Hepatocyte (in vitro differentiated cells): ENCODE measurements around the gene CALCB. TPM values are rescaled to one million over a fixed set of nuclear protein-coding genes. Genes with fewer than 3 reads are reported as not detected.

Experiments
- DNase-seq: peaks from one replicate; pipeline ENCODE4 v3.0.0-alpha.2; 2016; ENCODE audit warnings: low spot score
- H2AFZ ChIP-seq: fragments of 200-600 bp; sonication (generic); 2 replicates; pipeline ENCODE4 v1.6.0; 2016; ENCODE audit warnings: antibody characterized with exemption, mild to moderate bottlenecking
- H3K27ac ChIP-seq: fragments of 200-600 bp; sonication (generic); 2 replicates; pipeline ENCODE4 v1.5.1; 2016; ENCODE audit warnings: mild to moderate bottlenecking
- H3K27me3 ChIP-seq: fragments of 200-600 bp; sonication (generic); 2 replicates; pipeline ENCODE4 v1.6.1; 2016
- H3K36me3 ChIP-seq: fragments of 200-600 bp; sonication (generic); replicated peaks from 2 replicates; pipeline ENCODE4 v1.5.1; 2016; ENCODE audit warnings: low read depth; ENCODE audit not compliant: insufficient read depth
- H3K4me1 ChIP-seq: fragments of 200-600 bp; sonication (generic); 2 replicates; pipeline ENCODE4 v1.5.1; 2016; ENCODE audit warnings: mild to moderate bottlenecking, moderate library complexity; ENCODE audit not compliant: insufficient read depth
- H3K4me2 ChIP-seq: fragments of 200-600 bp; sonication (generic); 2 replicates; pipeline ENCODE4 v1.6.0; 2016
- H3K4me3 ChIP-seq: fragments of 200-600 bp; sonication (generic); 2 replicates; pipeline ENCODE4 v1.5.1; 2016; ENCODE audit warnings: mild to moderate bottlenecking
- H3K79me2 ChIP-seq: fragments of 200-600 bp; sonication (generic); 2 replicates; pipeline ENCODE4 v1.6.0; 2017; ENCODE audit warnings: mild to moderate bottlenecking
- H3K9me2 ChIP-seq: fragments of 200-600 bp; sonication (generic); replicated peaks from 2 replicates; pipeline ENCODE4 v1.6.0; 2017; ENCODE audit warnings: mild to moderate bottlenecking; ENCODE audit not compliant: insufficient read depth
- H3K9me3 ChIP-seq: fragments of 200-600 bp; sonication (generic); 2 replicates; pipeline ENCODE4 v1.5.1; 2016; ENCODE audit warnings: low read depth, mild to moderate bottlenecking
- H4K20me1 ChIP-seq: fragments of 200-600 bp; sonication (generic); 2 replicates; pipeline ENCODE4 v1.6.0; 2016; ENCODE audit warnings: mild to moderate bottlenecking; ENCODE audit not compliant: insufficient read depth, poor library complexity, severe bottlenecking
- EZH2 ChIP-seq: fragments of 200-600 bp; sonication (generic); IDR thresholded peaks from 2 replicates; pipeline ENCODE4 v1.6.1; 2016; ENCODE audit warnings: antibody characterized with exemption, mild to moderate bottlenecking, borderline replicate concordance
- EZH2phosphoT487 ChIP-seq: fragments of 200-600 bp; sonication (generic); IDR thresholded peaks from one replicate; pipeline ENCODE4 v1.6.1; 2018; ENCODE audit warnings: antibody characterized with exemption, mild to moderate bottlenecking, low read depth, moderate library complexity; ENCODE audit not compliant: unreplicated experiment, severe bottlenecking
- WGBS: methylation state at CpG from one replicate; pipeline ENCODE4 v1.1.6; 2016; ENCODE audit warnings: low lambda C conversion rate; ENCODE audit errors: missing lambda C conversion rate; 5-methylcytosine and 5-hydroxymethylcytosine counted together
- polyA plus RNA-seq: library from polyadenylated mRNA; unstranded; fragments of >200 nt; fragmentation: Nextera tagmentation; extraction: Ambion mirVana; gene quantifications from 2 replicates; pipeline ENCODE4 v1.2.1, GENCODE V29; 2016
- total RNA-seq: library from RNA; depleted of rRNA; stranded (reverse); fragments of >200 nt; gene quantifications from 2 replicates; pipeline ENCODE4 v1.2.3, GENCODE V29; 2014
- TF ChIP-seq, protein P1 (sequence below): fragments of 200-600 bp; sonication (generic); IDR thresholded peaks from 2 replicates; pipeline ENCODE4 v1.5.1; 2016; ENCODE audit warnings: antibody characterized with exemption, mild to moderate bottlenecking; ENCODE audit not compliant: poor library complexity

CALCB gene
- total and polyA plus RNA-seq, 2 experiments from 2014 or later, result 0.13 to 0.50 TPM

GRCh38 chr11:15075162-15075526 lies 1.8 kb downstream of the CALCB start:
- no peaks in the 10 kb centered on the region for H3K79me2 ChIP-seq
- H3K9me3 ChIP-seq, result no peaks in the 10 kb centered on the region
- H3K4me2 ChIP-seq, result no peak overlapping the region
- no peak overlapping the region for H2AFZ ChIP-seq
- H3K27ac ChIP-seq, result no peak overlapping the region
- DNase-seq, result no peak
- no peaks in the 10 kb centered on the region for H3K9me2 ChIP-seq
- no peaks in the 10 kb centered on the region for H4K20me1 ChIP-seq
- TF ChIP-seq, protein P1, sequence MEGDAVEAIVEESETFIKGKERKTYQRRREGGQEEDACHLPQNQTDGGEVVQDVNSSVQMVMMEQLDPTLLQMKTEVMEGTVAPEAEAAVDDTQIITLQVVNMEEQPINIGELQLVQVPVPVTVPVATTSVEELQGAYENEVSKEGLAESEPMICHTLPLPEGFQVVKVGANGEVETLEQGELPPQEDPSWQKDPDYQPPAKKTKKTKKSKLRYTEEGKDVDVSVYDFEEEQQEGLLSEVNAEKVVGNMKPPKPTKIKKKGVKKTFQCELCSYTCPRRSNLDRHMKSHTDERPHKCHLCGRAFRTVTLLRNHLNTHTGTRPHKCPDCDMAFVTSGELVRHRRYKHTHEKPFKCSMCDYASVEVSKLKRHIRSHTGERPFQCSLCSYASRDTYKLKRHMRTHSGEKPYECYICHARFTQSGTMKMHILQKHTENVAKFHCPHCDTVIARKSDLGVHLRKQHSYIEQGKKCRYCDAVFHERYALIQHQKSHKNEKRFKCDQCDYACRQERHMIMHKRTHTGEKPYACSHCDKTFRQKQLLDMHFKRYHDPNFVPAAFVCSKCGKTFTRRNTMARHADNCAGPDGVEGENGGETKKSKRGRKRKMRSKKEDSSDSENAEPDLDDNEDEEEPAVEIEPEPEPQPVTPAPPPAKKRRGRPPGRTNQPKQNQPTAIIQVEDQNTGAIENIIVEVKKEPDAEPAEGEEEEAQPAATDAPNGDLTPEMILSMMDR, result no peak
- TF ChIP-seq EZH2, result no peak
- H3K4me3 ChIP-seq, result no peak overlapping the region
- peaks cover 23% of the 10 kb centered on the region for H3K27me3 ChIP-seq
- H3K36me3 ChIP-seq, result no peaks in the 10 kb centered on the region
- 47% methylated on average over 4 of the region's 4 CpGs for WGBS
- peaks cover 17% of the 10 kb centered on the region for H3K4me1 ChIP-seq

DNA sequence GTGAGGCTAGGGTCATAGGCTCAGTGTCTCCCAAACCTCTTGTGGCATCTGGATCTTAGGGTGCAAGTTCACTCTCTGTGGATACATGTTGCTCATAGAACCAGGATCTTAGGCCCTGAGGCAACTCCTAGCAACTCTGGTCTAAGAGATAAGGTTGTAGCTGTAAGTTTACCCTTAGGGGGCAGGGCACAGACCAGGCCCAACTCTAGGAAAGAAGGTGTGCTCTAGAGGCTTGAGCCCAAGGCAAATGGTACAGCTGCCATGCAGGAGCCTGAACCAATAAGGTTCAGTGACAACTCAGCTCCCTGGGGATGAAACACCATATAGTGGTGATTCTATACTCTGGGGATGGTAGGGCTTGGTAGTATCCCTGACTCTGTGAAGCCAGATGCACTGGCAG lies 17.8 kb downstream of the CALCB start:
- Histone ChIP-seq H3K4me2 (no peak overlapping the region), H3K9me3 (no peaks in the 10 kb centered on the region), H3K4me3 (no peak overlapping the region), H4K20me1 (no peaks in the 10 kb centered on the region), H3K9me2 (no peaks in the 10 kb centered on the region), H3K36me3 (no peaks in the 10 kb centered on the region), H3K27me3 (no peaks in the 10 kb centered on the region), H2AFZ (no peak overlapping the region), H3K27ac (no peak overlapping the region), H3K4me1 (no peaks in the 10 kb centered on the region), H3K79me2 (no peaks in the 10 kb centered on the region)
- no peak for TF ChIP-seq EZH2
- no peak for TF ChIP-seq EZH2phosphoT487
- TF ChIP-seq, protein P1, result no peak
- DNase-seq, result no peak

- Histone ChIP-seq H4K20me1 (no peaks in the 10 kb centered on the region), H3K36me3 (no peaks in the 10 kb centered on the region), H3K27ac (no peak overlapping the region), H2AFZ (no peak overlapping the region), H3K9me2 (no peaks in the 10 kb centered on the region), H3K79me2 (no peaks in the 10 kb centered on the region), H3K9me3 (no peaks in the 10 kb centered on the region), H3K4me2 (no peak overlapping the region), H3K4me1 (no peaks in the 10 kb centered on the region), H3K4me3 (no peak overlapping the region), H3K27me3 (no peaks in the 10 kb centered on the region)
- 100% methylated on average over 1 of the region's 1 CpG for WGBS
- TF ChIP-seq EZH2, result no peak
- no peak for TF ChIP-seq EZH2phosphoT487
- TF ChIP-seq, protein P1, result no peak
- no peak for DNase-seq
Measured at GRCh38 chr11:15091625-15092024, 18.2 kb downstream of the CALCB start.

GRCh38 chr11:15093432-15093831 lies 20.0 kb downstream of the CALCB start:
- H2AFZ ChIP-seq, result no peak overlapping the region
- no peak overlapping the region for H3K4me2 ChIP-seq
- H3K79me2 ChIP-seq, result no peaks in the 10 kb centered on the region
- H3K27me3 ChIP-seq, result peaks cover 4% of the 10 kb centered on the region
- TF ChIP-seq EZH2phosphoT487 (no peak), EZH2 (no peak)
- TF ChIP-seq, protein P1, result no peak
- no peaks in the 10 kb centered on the region for H3K9me3 ChIP-seq
- H3K4me1 ChIP-seq, result no peaks in the 10 kb centered on the region
- no peaks in the 10 kb centered on the region for H3K36me3 ChIP-seq
- no peaks in the 10 kb centered on the region for H4K20me1 ChIP-seq
- no peak overlapping the region for H3K27ac ChIP-seq
- no peaks in the 10 kb centered on the region for H3K9me2 ChIP-seq
- 95% methylated on average over 2 of the region's 2 CpGs for WGBS
- no peak overlapping the region for H3K4me3 ChIP-seq
- no peak for DNase-seq
